Adrenal gland (tissue), 5 donors: ENCODE data around the gene FSIP1.

Experiments
- CTCF ChIP-seq, 6 experiments: fragments of 450-650 bp in 4 of 6; fragments of 200-600 bp in 2 of 6; sonication (generic) in 1 of 6; IDR thresholded peaks; 1 replicate in 5 of 6; 2 replicates in 1 of 6; pipeline versions ENCODE4 v1.5.1 to v1.8.0; 2016 to 2021; ENCODE audit warnings: antibody characterized with exemption in 6 of 6, mild to moderate bottlenecking in 2 of 6, moderate library complexity in 1 of 6
- POLR2A ChIP-seq, 2 donors: fragments of 450-650 bp; IDR thresholded peaks; one replicate each; pipeline ENCODE4 v1.6.1; 2017; ENCODE audit warnings: antibody characterized with exemption in 2 of 2, mild to moderate bottlenecking in 2 of 2, moderate library complexity in 1 of 2
- donor health status: DM: no; HTN: no; CAD: no.

GRCh38 chr15:39593071-39593655 lies 189.5 kb downstream of the FSIP1 start:
- TF ChIP-seq CTCF (IDR thresholded peaks at IDR 0.05) (no peak), POLR2A (IDR thresholded peaks at IDR 0.05) (no peak)
